ENCODE data around the gene ABCC1. TPM values are rescaled to one million over a fixed set of nuclear protein-coding genes. Genes with fewer than 3 reads are reported as not detected.

ABCC1 gene
- total RNA-seq, 1 experiment from 2014 or later, result 23.6 TPM

DNA sequence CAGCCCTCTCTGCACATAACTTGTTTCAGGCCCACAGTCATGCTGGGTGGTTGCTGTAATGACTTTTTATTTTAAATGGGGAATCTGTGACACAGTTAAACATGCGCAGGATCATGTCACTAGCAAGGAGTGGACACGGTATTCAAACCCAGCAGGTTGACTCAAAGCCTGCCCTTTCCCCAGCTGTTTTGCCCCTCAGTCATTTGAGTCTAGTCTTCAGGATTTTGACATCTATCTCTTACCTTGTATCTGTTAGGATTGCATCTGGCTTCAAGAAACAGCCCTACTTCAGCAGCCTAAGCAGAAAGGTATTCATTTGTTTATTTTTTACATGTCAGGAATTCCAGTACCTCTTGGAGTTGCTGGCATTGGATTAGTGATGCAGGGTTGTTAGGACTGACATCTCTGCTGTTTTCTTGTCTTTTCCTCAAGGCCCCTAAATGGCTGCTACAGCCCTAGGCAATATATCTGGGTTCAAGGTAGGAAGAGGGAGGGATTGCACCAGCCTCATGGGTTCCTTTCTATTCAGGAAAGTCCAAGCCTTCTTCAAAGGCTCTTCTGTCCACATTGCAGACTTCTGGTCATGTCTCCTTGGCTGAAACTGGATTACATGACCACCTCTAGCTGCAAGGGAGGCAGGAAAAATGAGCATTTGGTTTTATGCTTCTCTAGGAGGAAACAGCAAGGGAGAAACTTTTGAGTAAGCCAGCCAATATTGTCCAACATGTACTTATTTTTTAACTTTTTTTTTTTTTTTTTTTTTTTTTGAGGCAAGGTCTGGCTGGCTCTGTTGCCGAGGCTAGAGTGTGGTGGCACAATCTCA lies 22.8 kb downstream of the ABCC1 start:
- Histone ChIP-seq H3K9me3 (ENCODE audit: low read length) (peaks cover 19% of the 10 kb centered on the region), H3K4me1 (ENCODE audit: low read length) (no peaks in the 10 kb centered on the region), H2AFZ (ENCODE audit: low read length) (no peak overlapping the region), H3K79me2 (ENCODE audit: low read length) (peaks cover 98% of the 10 kb centered on the region), H3K9ac (ENCODE audit: low read length) (no peak overlapping the region), H4K20me1 (ENCODE audit: insufficient read depth, low read depth, low read length) (no peaks in the 10 kb centered on the region), H3K27ac (ENCODE audit: low read length) (no peak overlapping the region), H3K9me2 (replicated peaks; ENCODE audit: insufficient read depth, low read length) (no peaks in the 10 kb centered on the region), H3K36me3 (ENCODE audit: insufficient read depth, low read length) (peaks cover 43% of the 10 kb centered on the region), H3K4me3 (ENCODE audit: low read length) (no peak overlapping the region), H3K27me3 (ENCODE audit: low read length) (no peaks in the 10 kb centered on the region), H3K4me2 (ENCODE audit: low read depth, low read length, poor library complexity, severe bottlenecking) (no peak overlapping the region)
- no peak for DNase-seq

GRCh38 chr16:15973421-15973820 lies 24.0 kb downstream of the ABCC1 start:
- no peaks in the 10 kb centered on the region for H3K4me1 ChIP-seq (ENCODE audit: low read length)
- H3K4me3 ChIP-seq (ENCODE audit: low read length), result no peak overlapping the region
- H3K9me2 ChIP-seq (replicated peaks; ENCODE audit: insufficient read depth, low read length), result no peaks in the 10 kb centered on the region
- no peak overlapping the region for H3K27ac ChIP-seq (ENCODE audit: low read length)
- H4K20me1 ChIP-seq (ENCODE audit: insufficient read depth, low read depth, low read length), result no peaks in the 10 kb centered on the region
- H2AFZ ChIP-seq (ENCODE audit: low read length), result no peak overlapping the region
- H3K9ac ChIP-seq (ENCODE audit: low read length), result no peak overlapping the region
- no peaks in the 10 kb centered on the region for H3K27me3 ChIP-seq (ENCODE audit: low read length)
- H3K36me3 ChIP-seq (ENCODE audit: insufficient read depth, low read length), result peaks cover 51% of the 10 kb centered on the region
- peaks cover 99% of the 10 kb centered on the region for H3K79me2 ChIP-seq (ENCODE audit: low read length)
- H3K4me2 ChIP-seq (ENCODE audit: low read depth, low read length, poor library complexity, severe bottlenecking), result no peak overlapping the region
- no peak for DNase-seq
- peaks cover 22% of the 10 kb centered on the region for H3K9me3 ChIP-seq (ENCODE audit: low read length)

GRCh38 chr16:15974057-15974456 lies 24.6 kb downstream of the ABCC1 start:
- H3K27me3 ChIP-seq (ENCODE audit: low read length), result no peaks in the 10 kb centered on the region
- no peak overlapping the region for H3K27ac ChIP-seq (ENCODE audit: low read length)
- no peak overlapping the region for H3K9ac ChIP-seq (ENCODE audit: low read length)
- peaks cover 26% of the 10 kb centered on the region for H3K9me3 ChIP-seq (ENCODE audit: low read length)
- no peak overlapping the region for H3K4me3 ChIP-seq (ENCODE audit: low read length)
- no peaks in the 10 kb centered on the region for H4K20me1 ChIP-seq (ENCODE audit: insufficient read depth, low read depth, low read length)
- H3K79me2 ChIP-seq (ENCODE audit: low read length), result peaks cover 99% of the 10 kb centered on the region
- no peaks in the 10 kb centered on the region for H3K9me2 ChIP-seq (replicated peaks; ENCODE audit: insufficient read depth, low read length)
- DNase-seq, result no peak
- H3K4me2 ChIP-seq (ENCODE audit: low read depth, low read length, poor library complexity, severe bottlenecking), result no peak overlapping the region
- H3K36me3 ChIP-seq (ENCODE audit: insufficient read depth, low read length), result peaks cover 56% of the 10 kb centered on the region
- no peak overlapping the region for H2AFZ ChIP-seq (ENCODE audit: low read length)
- H3K4me1 ChIP-seq (ENCODE audit: low read length), result no peaks in the 10 kb centered on the region

- Histone ChIP-seq H3K4me1 (ENCODE audit: low read length) (no peaks in the 10 kb centered on the region), H3K36me3 (ENCODE audit: insufficient read depth, low read length) (peaks cover 54% of the 10 kb centered on the region), H3K4me3 (ENCODE audit: low read length) (no peak overlapping the region), H3K9me2 (replicated peaks; ENCODE audit: insufficient read depth, low read length) (no peaks in the 10 kb centered on the region), H3K9ac (ENCODE audit: low read length) (no peak overlapping the region), H2AFZ (ENCODE audit: low read length) (no peak overlapping the region), H3K4me2 (ENCODE audit: low read depth, low read length, poor library complexity, severe bottlenecking) (no peak overlapping the region), H3K27ac (ENCODE audit: low read length) (no peak overlapping the region), H4K20me1 (ENCODE audit: insufficient read depth, low read depth, low read length) (no peaks in the 10 kb centered on the region), H3K79me2 (ENCODE audit: low read length) (peaks cover 99% of the 10 kb centered on the region), H3K27me3 (ENCODE audit: low read length) (no peaks in the 10 kb centered on the region), H3K9me3 (ENCODE audit: low read length) (peaks cover 24% of the 10 kb centered on the region)
- no peak for DNase-seq
These were observed 25.8 kb downstream of the ABCC1 start for GRCh38 chr16:15975172-15975571.

DNA sequence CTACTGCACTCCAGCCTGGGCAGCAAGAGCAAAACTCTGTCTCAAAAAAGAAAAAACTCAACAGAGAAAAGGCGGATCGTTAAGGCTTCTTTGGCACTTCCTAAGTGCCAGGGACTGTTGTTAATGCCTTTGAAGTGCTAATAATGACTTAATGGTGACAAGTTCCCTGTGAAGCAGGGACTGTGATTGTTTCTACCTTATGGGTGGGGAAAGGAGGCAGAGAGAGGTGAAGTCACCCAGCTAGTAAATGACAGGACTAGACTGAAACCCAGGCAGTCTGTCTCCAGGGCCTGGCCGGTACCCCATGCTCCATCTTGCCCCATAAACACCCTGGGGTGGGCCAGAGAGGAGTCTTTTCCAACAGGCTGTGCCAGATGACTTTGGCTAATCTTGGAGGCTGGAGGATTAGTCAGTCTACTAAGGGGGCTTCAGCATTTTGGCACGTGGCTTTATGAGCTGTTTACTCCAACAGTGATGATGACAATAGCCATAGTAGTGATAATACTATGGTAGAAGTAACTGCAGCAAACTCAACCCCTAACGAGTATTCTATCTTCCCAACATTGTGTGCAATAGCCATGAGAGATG lies 26.9 kb downstream of the ABCC1 start:
- Histone ChIP-seq H3K9me3 (ENCODE audit: low read length) (peaks cover 20% of the 10 kb centered on the region), H3K4me2 (ENCODE audit: low read depth, low read length, poor library complexity, severe bottlenecking) (no peak overlapping the region), H3K27ac (ENCODE audit: low read length) (no peak overlapping the region), H3K36me3 (ENCODE audit: insufficient read depth, low read length) (peaks cover 55% of the 10 kb centered on the region), H2AFZ (ENCODE audit: low read length) (no peak overlapping the region), H3K27me3 (ENCODE audit: low read length) (no peaks in the 10 kb centered on the region), H3K79me2 (ENCODE audit: low read length) (peaks cover 99% of the 10 kb centered on the region), H3K4me1 (ENCODE audit: low read length) (no peaks in the 10 kb centered on the region), H4K20me1 (ENCODE audit: insufficient read depth, low read depth, low read length) (no peaks in the 10 kb centered on the region), H3K9me2 (replicated peaks; ENCODE audit: insufficient read depth, low read length) (no peaks in the 10 kb centered on the region), H3K4me3 (ENCODE audit: low read length) (no peak overlapping the region), H3K9ac (ENCODE audit: low read length) (no peak overlapping the region)
- DNase-seq, result no peak

GRCh38 chr16:15976929-15977637 lies 27.7 kb downstream of the ABCC1 start:
- Histone ChIP-seq H3K79me2 (ENCODE audit: low read length) (peaks cover 99% of the 10 kb centered on the region), H3K9me3 (ENCODE audit: low read length) (peaks cover 18% of the 10 kb centered on the region), H3K36me3 (ENCODE audit: insufficient read depth, low read length) (peaks cover 47% of the 10 kb centered on the region), H3K27me3 (ENCODE audit: low read length) (no peaks in the 10 kb centered on the region), H3K9ac (ENCODE audit: low read length) (no peak overlapping the region), H3K27ac (ENCODE audit: low read length) (no peak overlapping the region), H2AFZ (ENCODE audit: low read length) (no peak overlapping the region), H3K4me2 (ENCODE audit: low read depth, low read length, poor library complexity, severe bottlenecking) (no peak overlapping the region), H3K4me1 (ENCODE audit: low read length) (no peaks in the 10 kb centered on the region), H4K20me1 (ENCODE audit: insufficient read depth, low read depth, low read length) (no peaks in the 10 kb centered on the region), H3K4me3 (ENCODE audit: low read length) (no peak overlapping the region), H3K9me2 (replicated peaks; ENCODE audit: insufficient read depth, low read length) (no peaks in the 10 kb centered on the region)
- no peak for DNase-seq

DNA sequence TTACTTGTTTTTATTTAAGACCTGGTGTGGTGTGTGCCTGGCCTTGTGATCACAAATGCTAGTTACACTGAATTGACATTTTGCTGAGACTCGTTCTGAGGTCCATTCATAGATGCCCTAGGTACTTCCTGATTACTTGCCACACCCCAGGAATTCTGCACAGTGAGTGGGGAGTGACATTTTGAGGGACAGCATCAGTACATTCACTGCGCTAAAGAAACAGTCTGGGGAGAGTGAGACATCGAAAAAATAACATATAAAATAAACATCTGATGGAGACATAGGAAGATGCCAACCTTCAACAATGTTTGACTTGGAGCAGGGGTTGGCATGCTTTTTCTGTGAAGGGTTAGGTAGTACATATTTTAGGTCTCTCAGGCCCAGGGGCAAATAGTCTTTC lies 30.4 kb downstream of the ABCC1 start:
- no peaks in the 10 kb centered on the region for H3K27me3 ChIP-seq (ENCODE audit: low read length)
- peaks cover 99% of the 10 kb centered on the region for H3K79me2 ChIP-seq (ENCODE audit: low read length)
- H3K4me2 ChIP-seq (ENCODE audit: low read depth, low read length, poor library complexity, severe bottlenecking), result no peak overlapping the region
- no peak overlapping the region for H3K4me3 ChIP-seq (ENCODE audit: low read length)
- no peak overlapping the region for H3K27ac ChIP-seq (ENCODE audit: low read length)
- H3K4me1 ChIP-seq (ENCODE audit: low read length), result no peaks in the 10 kb centered on the region
- no peaks in the 10 kb centered on the region for H4K20me1 ChIP-seq (ENCODE audit: insufficient read depth, low read depth, low read length)
- H3K36me3 ChIP-seq (ENCODE audit: insufficient read depth, low read length), result peaks cover 39% of the 10 kb centered on the region
- H3K9me3 ChIP-seq (ENCODE audit: low read length), result peaks cover 14% of the 10 kb centered on the region
- DNase-seq, result no peak
- H3K9me2 ChIP-seq (replicated peaks; ENCODE audit: insufficient read depth, low read length), result no peaks in the 10 kb centered on the region
- no peak overlapping the region for H3K9ac ChIP-seq (ENCODE audit: low read length)
- H2AFZ ChIP-seq (ENCODE audit: low read length), result no peak overlapping the region

GRCh38 chr16:15980329-15980728 lies 30.9 kb downstream of the ABCC1 start:
- Histone ChIP-seq H3K9ac (ENCODE audit: low read length) (no peak overlapping the region), H3K27ac (ENCODE audit: low read length) (no peak overlapping the region), H3K9me3 (ENCODE audit: low read length) (peaks cover 14% of the 10 kb centered on the region), H2AFZ (ENCODE audit: low read length) (no peak overlapping the region), H3K4me3 (ENCODE audit: low read length) (no peak overlapping the region), H3K4me1 (ENCODE audit: low read length) (no peaks in the 10 kb centered on the region), H3K36me3 (ENCODE audit: insufficient read depth, low read length) (peaks cover 39% of the 10 kb centered on the region), H3K27me3 (ENCODE audit: low read length) (no peaks in the 10 kb centered on the region), H4K20me1 (ENCODE audit: insufficient read depth, low read depth, low read length) (no peaks in the 10 kb centered on the region), H3K9me2 (replicated peaks; ENCODE audit: insufficient read depth, low read length) (no peaks in the 10 kb centered on the region), H3K4me2 (ENCODE audit: low read depth, low read length, poor library complexity, severe bottlenecking) (no peak overlapping the region), H3K79me2 (ENCODE audit: low read length) (peaks cover 99% of the 10 kb centered on the region)
- no peak for DNase-seq

Measured in Karpas-422 (cell line).